Activated B cell treated with CpG ODN at 0.5 μM for 24 hours (primary cell): ENCODE data around the gene DYNLRB1. TPM values are rescaled to one million over a fixed set of nuclear protein-coding genes. Genes with fewer than 3 reads are reported as not detected.
A peak's percentile ranks its signal among the peaks of the same experiment; 100 is the strongest.
"Not testable (repeated sequence)": the region's sequence is repeated elsewhere in the genome, so short reads cannot be mapped to it uniquely, and the experiment has no call there.

ENCODE experiments used
- ATAC-seq: fragments of 200-7000 bp; cut with Tn5 transposase; one replicate; pipeline ENCODE4 v1.10.0; 2021; ENCODE audit warnings: low read depth, mild to moderate bottlenecking, moderate library complexity
- CTCF ChIA-PET: fragments of 350-600 bp; sonication (Branson Sonifier 250); formaldehyde crosslinking; loops from one replicate; lab custom pipeline; 2021; ENCODE audit warnings: antibody characterized with exemption; lab: Charles Lee
- POLR2A ChIA-PET: fragments of 350-600 bp; sonication (Branson Sonifier 250); formaldehyde crosslinking; loops from one replicate; lab custom pipeline; 2021; ENCODE audit warnings: antibody characterized with exemption; lab: Charles Lee
- DNase-seq: peaks from one replicate; pipeline ENCODE4 v3.0.0; 2022
- H3K27ac Mint-ChIP-seq: one replicate; pipeline ENCODE4 v1.8.0; 2020; ENCODE audit warnings: mixed read lengths
- H3K27me3 Mint-ChIP-seq: one replicate; pipeline ENCODE4 v1.8.0; 2021; ENCODE audit warnings: mixed read lengths
- H3K36me3 Mint-ChIP-seq: one replicate; pipeline ENCODE4 v1.8.0; 2021; ENCODE audit warnings: low read depth, mixed read lengths
- H3K4me1 Mint-ChIP-seq: one replicate; pipeline ENCODE4 v1.8.0; 2021; ENCODE audit warnings: mixed read lengths
- H3K4me3 Mint-ChIP-seq: one replicate; pipeline ENCODE4 v1.8.0; 2020; ENCODE audit warnings: mild to moderate bottlenecking, mixed read lengths
- H3K9me3 Mint-ChIP-seq: one replicate; pipeline ENCODE4 v1.8.0; 2020; ENCODE audit warnings: mixed read lengths
- intact Hi-C: fragments of 100-400 bp; cut with micrococcal nuclease; formaldehyde crosslinking; loops from one replicate; pipeline ENCODE4 v1.15.1; 2024
- total RNA-seq: library from RNA; stranded (reverse); gene quantifications from 2 replicates; pipeline ENCODE4 v1.2.3, GENCODE V29; 2022
- TF ChIP-seq, protein P1 (sequence below): fragments of 200-600 bp; IDR thresholded peaks from one replicate; pipeline ENCODE4 v1.8.0; 2022; ENCODE audit warnings: antibody characterized with exemption, mild to moderate bottlenecking

Gene DYNLRB1
- total RNA-seq, 1 donor from 2014 or later, result 65.9 TPM

- DNase-seq (no peak), ATAC-seq (no peak)
- TF ChIP-seq, protein P1, sequence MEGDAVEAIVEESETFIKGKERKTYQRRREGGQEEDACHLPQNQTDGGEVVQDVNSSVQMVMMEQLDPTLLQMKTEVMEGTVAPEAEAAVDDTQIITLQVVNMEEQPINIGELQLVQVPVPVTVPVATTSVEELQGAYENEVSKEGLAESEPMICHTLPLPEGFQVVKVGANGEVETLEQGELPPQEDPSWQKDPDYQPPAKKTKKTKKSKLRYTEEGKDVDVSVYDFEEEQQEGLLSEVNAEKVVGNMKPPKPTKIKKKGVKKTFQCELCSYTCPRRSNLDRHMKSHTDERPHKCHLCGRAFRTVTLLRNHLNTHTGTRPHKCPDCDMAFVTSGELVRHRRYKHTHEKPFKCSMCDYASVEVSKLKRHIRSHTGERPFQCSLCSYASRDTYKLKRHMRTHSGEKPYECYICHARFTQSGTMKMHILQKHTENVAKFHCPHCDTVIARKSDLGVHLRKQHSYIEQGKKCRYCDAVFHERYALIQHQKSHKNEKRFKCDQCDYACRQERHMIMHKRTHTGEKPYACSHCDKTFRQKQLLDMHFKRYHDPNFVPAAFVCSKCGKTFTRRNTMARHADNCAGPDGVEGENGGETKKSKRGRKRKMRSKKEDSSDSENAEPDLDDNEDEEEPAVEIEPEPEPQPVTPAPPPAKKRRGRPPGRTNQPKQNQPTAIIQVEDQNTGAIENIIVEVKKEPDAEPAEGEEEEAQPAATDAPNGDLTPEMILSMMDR, result no peak
- Mint-ChIP-seq H3K9me3 (no peaks in the 10 kb centered on the region), H3K4me3 (peak overlapping the region; percentile 98), H3K27ac (peak overlapping the region; percentile 96), H3K36me3 (peaks cover 20% of the 10 kb centered on the region), H3K27me3 (no peaks in the 10 kb centered on the region), H3K4me1 (peaks cover 55% of the 10 kb centered on the region)
- CTCF ChIA-PET, result interaction anchor here (0.9 to 3.0 kb wide), 2 partner anchors 22 to 204 kb away, joined by 4 to 27 read pairs; no protein-coding TSS in a partner anchor
- intact Hi-C loops, result loop anchor here (2.0 to 5.0 kb wide), 3 partner anchors 42 to 1545 kb away; partner anchors contain the start of gene MAP1LC3A
- POLR2A ChIA-PET, result interaction anchor here (0.5 to 2.9 kb wide), 11 partner anchors 14 to 1372 kb away, joined by 3 to 29 read pairs (median 4); partner anchors contain the start of genes AHCY, EIF2S2, ITCH and MMP24OS
These were observed 888 bp downstream of the DYNLRB1 start for GRCh38 chr20:34517114-34517505.

DNA sequence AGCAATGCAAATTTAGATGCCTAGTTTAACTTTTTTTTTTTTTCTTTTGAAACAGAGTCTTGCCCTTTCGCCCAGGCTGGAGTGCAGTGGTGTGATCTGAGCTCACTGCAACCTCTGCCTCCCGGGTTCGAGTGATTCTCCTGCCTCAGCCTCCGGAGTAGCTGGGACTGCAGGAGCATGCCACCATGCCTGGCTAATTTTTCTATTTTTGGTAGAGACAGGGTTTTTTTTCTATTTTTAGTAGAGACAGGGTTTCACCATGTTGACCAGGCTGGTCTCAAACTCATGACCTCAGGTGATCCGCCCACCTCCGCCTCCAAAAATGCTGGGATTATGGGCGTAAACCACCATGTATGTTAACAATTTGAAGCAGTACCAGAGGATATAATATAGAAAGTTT is 2.6 kb downstream of the DYNLRB1 start:
- H3K27me3 Mint-ChIP-seq, ATAC-seq, H3K9me3 Mint-ChIP-seq, POLR2A ChIA-PET, DNase-seq, H3K4me3 Mint-ChIP-seq, H3K27ac Mint-ChIP-seq: not testable (repeated sequence)
- CTCF ChIA-PET, result interaction anchor here (0.6 kb wide), 1 partner anchor 394 kb away, joined by 3 read pairs; no protein-coding TSS in a partner anchor
- Mint-ChIP-seq H3K4me1 (peaks cover 59% of the 10 kb centered on the region), H3K36me3 (peaks cover 22% of the 10 kb centered on the region)
- intact Hi-C loops, result loop anchor here (5.0 kb wide), 2 partner anchors 623 to 1547 kb away; no protein-coding TSS in a partner anchor

GRCh38 chr20:34519841-34520240 is 3.6 kb downstream of the DYNLRB1 start:
- POLR2A ChIA-PET, H3K27me3 Mint-ChIP-seq, H3K27ac Mint-ChIP-seq: not testable (repeated sequence)

GRCh38 chr20:34522969-34523871 is 7.0 kb downstream of the DYNLRB1 start:
- H3K9me3 Mint-ChIP-seq, result no peaks in the 10 kb centered on the region
- H3K27me3 Mint-ChIP-seq, result no peaks in the 10 kb centered on the region
- POLR2A ChIA-PET, result interaction anchor here (1.0 to 1.4 kb wide), 2 partner anchors 8 to 211 kb away, joined by 3 to 7 read pairs; no protein-coding TSS in a partner anchor
- intact Hi-C loops, result loop anchor here (1.0 kb wide), 2 partner anchors 8 to 211 kb away; no protein-coding TSS in a partner anchor
- CTCF ChIA-PET, result interaction anchor here (0.7 to 3.9 kb wide), 5 partner anchors 15 to 221 kb away, joined by 3 to 31 read pairs (median 4); partner anchors contain the start of gene AHCY
- DNase-seq, result no peak
- H3K4me3 Mint-ChIP-seq, result no peak overlapping the region
- TF ChIP-seq, protein P1, result no peak
- peaks cover 40% of the 10 kb centered on the region for H3K36me3 Mint-ChIP-seq
- no peak overlapping the region for H3K27ac Mint-ChIP-seq
- peak; percentile 67 for ATAC-seq
- H3K4me1 Mint-ChIP-seq, result peaks cover 36% of the 10 kb centered on the region

More at GRCh38 chr20:34519841-34520240, 3.6 kb downstream of the DYNLRB1 start:
- not testable (repeated sequence) for H3K9me3 Mint-ChIP-seq, DNase-seq, H3K4me3 Mint-ChIP-seq, ATAC-seq
- CTCF ChIA-PET, result interaction anchor here (1.9 kb wide), 1 partner anchor 207 kb away, joined by 6 read pairs; no protein-coding TSS in a partner anchor
- Mint-ChIP-seq H3K4me1 (peaks cover 54% of the 10 kb centered on the region), H3K36me3 (peaks cover 28% of the 10 kb centered on the region)
- intact Hi-C loops, result loop anchor here (1.0 to 5.0 kb wide), 3 partner anchors 189 to 1548 kb away; no protein-coding TSS in a partner anchor

- H3K4me1 Mint-ChIP-seq, result peaks cover 28% of the 10 kb centered on the region
- POLR2A ChIA-PET, result interaction anchor here (1.0 kb wide), 1 partner anchor 9 kb away, joined by 3 read pairs; no protein-coding TSS in a partner anchor
- no peak overlapping the region for H3K27ac Mint-ChIP-seq
These were observed 8.2 kb downstream of the DYNLRB1 start for GRCh38 chr20:34524426-34524825.

More at GRCh38 chr20:34524426-34524825, 8.2 kb downstream of the DYNLRB1 start:
- Mint-ChIP-seq H3K36me3 (peaks cover 52% of the 10 kb centered on the region), H3K27me3 (no peaks in the 10 kb centered on the region), H3K4me3 (no peak overlapping the region), H3K9me3 (no peaks in the 10 kb centered on the region)
- no peak for DNase-seq
- TF ChIP-seq, protein P1, result no peak
- no peak for ATAC-seq
- CTCF ChIA-PET, result interaction anchor here (0.7 to 3.9 kb wide), 2 partner anchors 212 to 333 kb away, joined by 3 to 31 read pairs; no protein-coding TSS in a partner anchor
- intact Hi-C loops, result no loop called here
